Measurements from ENCODE around the gene TRPM5.

GRCh38 chr11:2470495-2470894 lies 26.2 kb upstream of the TRPM5 start:
- no peak for TF ChIP-seq CTCF (IDR thresholded peaks at IDR 0.05; ENCODE audit: insufficient read depth, low read depth, low read length)
- TF ChIP-seq EZH2 (IDR thresholded peaks at IDR 0.05; ENCODE audit: insufficient read depth, low read length): no peak

Data from astrocyte (in vitro differentiated cells and primary cell).